ENCODE data around the gene TPRN. TPM values are rescaled to one million over a fixed set of nuclear protein-coding genes. Genes with fewer than 3 reads are reported as not detected.

Gene TPRN
- total RNA-seq, 4 donors from 2014 or later, result 76.2 to 228 (median 117) TPM

DNA sequence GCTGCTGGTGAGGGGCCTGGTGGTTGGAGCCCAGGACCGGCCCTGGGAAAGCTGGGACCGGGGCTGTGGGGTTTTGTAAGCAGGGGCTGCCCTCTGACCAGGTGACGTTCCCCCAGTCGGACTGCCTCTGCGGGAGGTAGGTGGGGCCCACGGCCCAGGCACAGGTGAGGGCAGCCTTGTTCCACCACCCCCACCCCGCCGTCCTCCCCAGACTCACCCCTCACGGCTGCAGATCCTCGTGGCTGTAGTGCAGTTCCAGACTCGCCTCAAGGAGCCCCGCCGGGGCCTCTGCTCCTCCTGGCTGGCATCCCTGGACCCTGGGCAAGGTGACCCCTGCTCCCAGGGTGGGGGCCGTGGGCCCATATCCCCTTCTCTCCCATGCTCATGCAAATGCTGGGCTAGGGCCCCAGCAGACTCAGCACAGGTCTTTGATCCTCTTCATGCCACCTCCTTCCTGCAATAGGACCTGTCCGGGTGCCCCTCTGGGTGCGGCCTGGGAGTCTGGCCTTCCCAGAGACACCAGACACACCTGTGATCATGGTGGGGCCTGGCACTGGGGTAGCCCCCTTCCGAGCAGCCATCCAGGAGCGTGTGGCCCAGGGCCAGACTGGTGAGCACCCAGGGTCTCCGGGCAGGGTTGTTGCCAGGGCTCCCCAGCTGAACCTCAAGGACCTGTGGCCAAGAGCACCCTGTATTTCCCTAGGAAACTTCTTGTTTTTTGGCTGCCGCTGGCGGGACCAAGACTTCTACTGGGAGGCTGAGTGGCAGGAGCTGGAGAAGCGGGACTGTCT lies 14.8 kb upstream of the TPRN start:
- in situ Hi-C loops (cut with MboI; ENCODE audit: low pct_ligation_motif_present in 1 of 4, low pct_unique_long_range_greater_than_20kb in 1 of 4, low sequenced_read_pairs in 3 of 4) (loop anchor here in 1 of 4 donors (25.0 kb wide), 1 partner anchor 103 kb away; the partner anchor contains the start of gene DPP7), intact Hi-C loops (cut with DNase I; ENCODE audit: low total_unique reads) (no loop called here)
- DNase-seq, result no peak
- Histone ChIP-seq H3K27me3 (no peaks in the 10 kb centered on the region), H3K27ac (no peak overlapping the region), H3K4me1 (peaks cover 0 to 25% (median 24%) of the 10 kb centered on the region in 4 donors), H3K36me3 (no peaks in the 10 kb centered on the region), H3K9me3 (no peaks in the 10 kb centered on the region), H3K4me3 (no peak overlapping the region)
- TF ChIP-seq, protein P1, sequence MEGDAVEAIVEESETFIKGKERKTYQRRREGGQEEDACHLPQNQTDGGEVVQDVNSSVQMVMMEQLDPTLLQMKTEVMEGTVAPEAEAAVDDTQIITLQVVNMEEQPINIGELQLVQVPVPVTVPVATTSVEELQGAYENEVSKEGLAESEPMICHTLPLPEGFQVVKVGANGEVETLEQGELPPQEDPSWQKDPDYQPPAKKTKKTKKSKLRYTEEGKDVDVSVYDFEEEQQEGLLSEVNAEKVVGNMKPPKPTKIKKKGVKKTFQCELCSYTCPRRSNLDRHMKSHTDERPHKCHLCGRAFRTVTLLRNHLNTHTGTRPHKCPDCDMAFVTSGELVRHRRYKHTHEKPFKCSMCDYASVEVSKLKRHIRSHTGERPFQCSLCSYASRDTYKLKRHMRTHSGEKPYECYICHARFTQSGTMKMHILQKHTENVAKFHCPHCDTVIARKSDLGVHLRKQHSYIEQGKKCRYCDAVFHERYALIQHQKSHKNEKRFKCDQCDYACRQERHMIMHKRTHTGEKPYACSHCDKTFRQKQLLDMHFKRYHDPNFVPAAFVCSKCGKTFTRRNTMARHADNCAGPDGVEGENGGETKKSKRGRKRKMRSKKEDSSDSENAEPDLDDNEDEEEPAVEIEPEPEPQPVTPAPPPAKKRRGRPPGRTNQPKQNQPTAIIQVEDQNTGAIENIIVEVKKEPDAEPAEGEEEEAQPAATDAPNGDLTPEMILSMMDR (IDR thresholded peaks at IDR 0.05), result no peak
- no peak for TF ChIP-seq EP300 (IDR thresholded peaks at IDR 0.05; ENCODE audit: low read depth)
- TF ChIP-seq POLR2AphosphoS5 (IDR thresholded peaks at IDR 0.05), result no peak
- no peak for TF ChIP-seq POLR2A (IDR thresholded peaks at IDR 0.05)
- 90 to 94% methylated on average over 2 to 15 of the region's 22 CpGs for WGBS, 2 donors (ENCODE audit: low coverage in 1 of 2)

DNA sequence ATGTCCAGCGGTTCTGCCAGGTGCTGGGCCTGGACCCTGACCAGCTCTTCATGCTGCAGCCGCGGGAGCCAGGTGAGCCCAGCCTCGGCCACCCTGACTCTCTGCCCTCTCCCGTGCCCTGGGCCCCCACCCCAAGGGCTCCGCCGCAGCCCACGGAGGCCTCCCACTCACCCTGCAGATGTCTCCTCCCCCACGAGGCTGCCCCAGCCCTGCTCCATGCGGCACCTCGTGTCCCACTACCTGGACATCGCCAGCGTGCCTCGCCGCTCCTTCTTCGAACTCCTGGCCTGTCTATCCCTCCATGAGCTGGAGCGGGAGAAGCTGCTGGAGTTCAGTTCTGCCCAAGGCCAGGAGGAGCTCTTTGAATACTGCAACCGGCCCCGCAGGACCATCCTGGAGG lies 14.1 kb upstream of the TPRN start:
- Histone ChIP-seq H3K27me3 (no peaks in the 10 kb centered on the region), H3K4me1 (peaks cover 0 to 25% (median 24%) of the 10 kb centered on the region in 4 donors)
- intact Hi-C loops (cut with DNase I; ENCODE audit: low total_unique reads), result no loop called here

DNA sequence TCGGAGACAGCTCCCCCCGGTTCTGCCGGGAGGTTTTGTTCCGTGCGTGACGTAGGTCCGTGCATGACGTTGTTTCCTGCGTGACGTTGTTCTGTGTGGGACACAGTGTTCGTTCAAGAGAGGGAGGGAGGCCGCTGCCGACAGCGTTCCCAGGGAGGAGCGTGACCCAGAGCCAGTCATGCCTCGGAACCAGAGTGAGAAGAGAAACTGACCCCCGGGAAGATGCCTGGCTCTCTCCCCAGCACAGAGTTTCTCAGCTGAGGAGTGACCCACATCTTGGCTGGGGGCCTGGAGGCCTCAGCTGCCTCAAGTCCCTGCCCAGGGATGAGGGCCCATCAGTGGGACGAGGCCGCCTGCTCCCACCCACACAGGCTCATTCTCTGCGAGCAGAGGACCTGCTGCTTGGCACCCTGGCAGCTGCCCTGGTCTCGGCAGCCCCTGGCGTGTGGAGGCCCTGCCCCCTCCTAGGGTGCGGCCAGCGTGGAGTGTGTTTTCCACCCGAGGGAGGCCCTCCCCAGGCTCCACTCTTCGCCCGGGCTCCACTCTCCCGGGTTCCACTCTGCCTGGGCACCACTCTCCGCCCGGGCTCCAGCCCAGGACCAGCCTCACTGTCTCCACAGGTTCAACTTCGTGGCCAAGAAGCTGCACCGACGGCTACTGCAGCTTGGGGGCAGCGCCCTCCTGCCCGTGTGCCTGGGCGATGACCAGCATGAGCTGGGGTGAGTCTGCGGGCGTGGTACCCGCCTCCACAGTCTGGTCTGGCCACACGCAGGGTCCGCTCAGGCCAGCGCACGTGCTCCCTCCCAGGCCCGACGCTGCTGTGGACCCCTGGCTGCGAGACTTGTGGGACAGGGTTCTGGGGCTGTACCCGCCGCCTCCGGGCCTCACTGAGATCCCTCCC lies 12.9 kb upstream of the TPRN start:
- TF ChIP-seq, protein P1 (IDR thresholded peaks at IDR 0.05), result peak in 1 of 5 experiments; percentile 10
- TF ChIP-seq EP300 (IDR thresholded peaks at IDR 0.05; ENCODE audit: low read depth) (no peak), POLR2AphosphoS5 (IDR thresholded peaks at IDR 0.05) (no peak)
- Histone ChIP-seq H3K36me3 (no peaks in the 10 kb centered on the region), H3K4me3 (no peak overlapping the region), H3K27me3 (no peaks in the 10 kb centered on the region), H3K4me1 (peaks cover 0 to 19% (median 16%) of the 10 kb centered on the region in 4 donors), H3K27ac (no peak overlapping the region), H3K9me3 (no peaks in the 10 kb centered on the region)
- intact Hi-C loops (cut with DNase I; ENCODE audit: low total_unique reads) (no loop called here), in situ Hi-C loops (cut with MboI; ENCODE audit: low pct_ligation_motif_present in 1 of 4, low pct_unique_long_range_greater_than_20kb in 1 of 4, low sequenced_read_pairs in 3 of 4) (loop anchor here in 1 of 4 donors (25.0 kb wide), 1 partner anchor 101 kb away; the partner anchor contains the start of gene DPP7)
- no peak for DNase-seq
- 88% methylated on average over 49 of the region's 49 CpGs; no CpG with 5 or more reads in 1 of the 2 donors for WGBS, 2 donors (ENCODE audit: low coverage in 1 of 2)

More for the DNA sequence above, 14.1 kb upstream of the TPRN start:
- Histone ChIP-seq H3K4me3 (no peak overlapping the region), H3K27ac (no peak overlapping the region), H3K9me3 (no peaks in the 10 kb centered on the region), H3K36me3 (no peaks in the 10 kb centered on the region)
- DNase-seq, result no peak
- TF ChIP-seq EP300 (IDR thresholded peaks at IDR 0.05; ENCODE audit: low read depth) (no peak), POLR2AphosphoS5 (IDR thresholded peaks at IDR 0.05) (no peak), POLR2A (IDR thresholded peaks at IDR 0.05) (no peak)
- TF ChIP-seq, protein P1 (IDR thresholded peaks at IDR 0.05), result no peak
- in situ Hi-C loops (cut with MboI; ENCODE audit: low pct_ligation_motif_present in 1 of 4, low pct_unique_long_range_greater_than_20kb in 1 of 4, low sequenced_read_pairs in 3 of 4), result loop anchor here in 1 of 4 donors (25.0 kb wide), 1 partner anchor 102 kb away; the partner anchor contains the start of gene DPP7
- 91% methylated on average over 19 of the region's 19 CpGs; no CpG with 5 or more reads in 1 of the 2 donors for WGBS, 2 donors (ENCODE audit: low coverage in 1 of 2)

DNA sequence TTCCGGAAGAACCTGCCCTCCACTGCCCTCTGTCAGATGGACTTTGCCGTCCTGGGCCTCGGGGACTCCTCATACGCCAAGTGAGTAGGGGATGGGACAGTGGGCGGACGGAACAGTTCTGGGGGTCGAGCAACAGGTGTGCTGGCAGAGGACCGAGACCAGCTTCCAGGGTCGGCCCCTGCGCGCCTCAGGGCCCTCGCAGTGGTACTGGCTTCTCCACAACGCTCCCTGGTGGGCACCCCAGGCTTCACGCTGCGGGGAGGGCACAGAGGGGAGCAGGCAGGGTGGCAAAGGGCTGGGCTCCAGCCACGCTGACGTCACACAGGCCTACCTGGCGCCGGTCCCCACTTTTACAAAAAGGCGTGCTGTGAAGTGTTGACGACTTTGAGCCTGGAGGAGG lies 12.0 kb upstream of the TPRN start:
- no peaks in the 10 kb centered on the region for H3K36me3 ChIP-seq
- peaks cover 0 to 10% (median 8%) of the 10 kb centered on the region in 4 donors for H3K4me1 ChIP-seq
- no peak for DNase-seq
- TF ChIP-seq POLR2AphosphoS5 (IDR thresholded peaks at IDR 0.05), result no peak
- TF ChIP-seq EP300 (IDR thresholded peaks at IDR 0.05; ENCODE audit: low read depth), result no peak
- TF ChIP-seq, protein P1 (IDR thresholded peaks at IDR 0.05), result no peak
- no peak for TF ChIP-seq POLR2A (IDR thresholded peaks at IDR 0.05)
- H3K4me3 ChIP-seq, result no peak overlapping the region
- no peak overlapping the region for H3K27ac ChIP-seq
- in situ Hi-C loops (cut with MboI; ENCODE audit: low pct_ligation_motif_present in 1 of 4, low pct_unique_long_range_greater_than_20kb in 1 of 4, low sequenced_read_pairs in 3 of 4), result loop anchor here in 1 of 4 donors (25.0 kb wide), 1 partner anchor 100 kb away; the partner anchor contains the start of gene DPP7
- no peaks in the 10 kb centered on the region for H3K9me3 ChIP-seq
- H3K27me3 ChIP-seq, result no peaks in the 10 kb centered on the region
- intact Hi-C loops (cut with DNase I; ENCODE audit: low total_unique reads), result no loop called here
- WGBS, 2 donors (ENCODE audit: low coverage in 1 of 2), result 75% methylated on average over 21 of the region's 21 CpGs; no CpG with 5 or more reads in 1 of the 2 donors

Measured in transverse colon (tissue), 4 donors.